ENCODE measurements around the gene SAP130. TPM values are rescaled to one million over a fixed set of nuclear protein-coding genes. Genes with fewer than 3 reads are reported as not detected.

SAP130 gene
- total and polyA plus RNA-seq, 4 donors: 3.3 to 5.3 (median 4.5) TPM

GRCh38 chr2:128008074-128008672, 19.7 kb downstream of the SAP130 start:
- TF ChIP-seq RXRA (IDR thresholded peaks at IDR 0.05) (no peak), FOXA2 (IDR thresholded peaks at IDR 0.05) (no peak), MAX (IDR thresholded peaks at IDR 0.05) (no peak), JUND (IDR thresholded peaks at IDR 0.05) (no peak), HNF4G (IDR thresholded peaks at IDR 0.05) (no peak), FOXA1 (IDR thresholded peaks at IDR 0.05) (no peak), ZBTB33 (IDR thresholded peaks at IDR 0.05) (no peak), CTCF (IDR thresholded peaks at IDR 0.05; ENCODE audit: low read depth, low read length, missing input control) (no peak), GABPA (IDR thresholded peaks at IDR 0.05 in 1 of 2, conservative IDR thresholded peaks at IDR 0.05 in 1 of 2) (no peak), HNF4A (conservative IDR thresholded peaks at IDR 0.05) (no peak), ATF3 (IDR thresholded peaks at IDR 0.05) (no peak), EGR1 (IDR thresholded peaks at IDR 0.05; ENCODE audit: low read depth in 2 of 2) (no peak), RAD21 (IDR thresholded peaks at IDR 0.05) (no peak), YY1 (IDR thresholded peaks at IDR 0.05) (no peak)
- 96% methylated on average over 6 of the region's 6 CpGs for WGBS
- no peaks in the 10 kb centered on the region for H3K9me3 ChIP-seq (ENCODE audit: control insufficient read depth in 4 of 4, low read length in 3 of 4)
- no peak overlapping the region for H3K4me3 ChIP-seq (ENCODE audit: low read depth in 1 of 3, low read length in 3 of 3)
- H3K9ac ChIP-seq (ENCODE audit: low read depth in 1 of 2, low read length in 2 of 2): no peak overlapping the region
- H3K36me3 ChIP-seq (ENCODE audit: control insufficient read depth in 4 of 4, insufficient read depth in 3 of 4, low read depth in 1 of 4, low read length in 3 of 4): peaks cover 15 to 64% (median 54%) of the 10 kb centered on the region in 4 donors
- no peaks in the 10 kb centered on the region for H3K27me3 ChIP-seq (ENCODE audit: control insufficient read depth in 4 of 4, insufficient read depth in 4 of 4, low read length in 3 of 4)
- peaks cover 0 to 7% (median 2%) of the 10 kb centered on the region in 4 donors for H3K4me1 ChIP-seq (ENCODE audit: control insufficient read depth in 4 of 4, insufficient read depth in 4 of 4, low read length in 3 of 4)
- H3K27ac ChIP-seq (ENCODE audit: low read depth in 1 of 2, low read length in 2 of 2): no peak overlapping the region
- no peak for DNase-seq (ENCODE audit: low spot score)

GRCh38 chr2:128004509-128004908, 23.4 kb downstream of the SAP130 start:
- Histone ChIP-seq H3K9me3 (ENCODE audit: control insufficient read depth in 4 of 4, low read length in 3 of 4) (no peaks in the 10 kb centered on the region), H3K4me3 (ENCODE audit: low read depth in 1 of 3, low read length in 3 of 3) (no peak overlapping the region), H3K9ac (ENCODE audit: low read depth in 1 of 2, low read length in 2 of 2) (no peak overlapping the region), H3K27ac (ENCODE audit: low read depth in 1 of 2, low read length in 2 of 2) (no peak overlapping the region), H3K36me3 (ENCODE audit: control insufficient read depth in 4 of 4, insufficient read depth in 3 of 4, low read depth in 1 of 4, low read length in 3 of 4) (peaks cover 12 to 59% (median 49%) of the 10 kb centered on the region in 4 donors), H3K27me3 (ENCODE audit: control insufficient read depth in 4 of 4, insufficient read depth in 4 of 4, low read length in 3 of 4) (no peaks in the 10 kb centered on the region), H3K4me1 (ENCODE audit: control insufficient read depth in 4 of 4, insufficient read depth in 4 of 4, low read length in 3 of 4) (peaks cover 0 to 7% (median 2%) of the 10 kb centered on the region in 4 donors)
- 23% methylated on average over 2 of the region's 2 CpGs for WGBS
- DNase-seq (ENCODE audit: low spot score): no peak
- TF ChIP-seq HNF4G (IDR thresholded peaks at IDR 0.05) (no peak), NR2F2 (IDR thresholded peaks at IDR 0.05) (no peak), HNF4A (conservative IDR thresholded peaks at IDR 0.05) (no peak), YY1 (IDR thresholded peaks at IDR 0.05) (no peak), RXRA (IDR thresholded peaks at IDR 0.05) (no peak), SP1 (IDR thresholded peaks at IDR 0.05) (no peak), GABPA (IDR thresholded peaks at IDR 0.05 in 1 of 2, conservative IDR thresholded peaks at IDR 0.05 in 1 of 2) (no peak), EGR1 (IDR thresholded peaks at IDR 0.05; ENCODE audit: low read depth in 2 of 2) (no peak), FOXA2 (IDR thresholded peaks at IDR 0.05) (no peak), ZBTB33 (IDR thresholded peaks at IDR 0.05) (no peak), JUND (IDR thresholded peaks at IDR 0.05) (no peak), RAD21 (IDR thresholded peaks at IDR 0.05) (no peak), MAX (IDR thresholded peaks at IDR 0.05) (no peak), REST (IDR thresholded peaks at IDR 0.05) (no peak), ATF3 (IDR thresholded peaks at IDR 0.05) (no peak), CTCF (IDR thresholded peaks at IDR 0.05; ENCODE audit: low read depth, low read length, missing input control) (no peak)
